Endodermal cell (in vitro differentiated cells): ENCODE data around the gene IRX2. TPM values are rescaled to one million over a fixed set of nuclear protein-coding genes. Genes with fewer than 3 reads are reported as not detected.

Experiments used
- DNase-seq: peaks from one replicate; pipeline ENCODE4 v3.0.0-alpha.2; 2017
- H3K27ac ChIP-seq: 2 replicates; pipeline ENCODE4 v1.5.1; 2013; ENCODE audit warnings: mild to moderate bottlenecking, low read depth, low read length, moderate library complexity
- H3K27me3 ChIP-seq: 2 replicates; pipeline ENCODE4 v1.6.1; 2013; ENCODE audit warnings: mild to moderate bottlenecking, low read length, moderate library complexity; ENCODE audit not compliant: insufficient read depth, control insufficient read depth, poor library complexity, severe bottlenecking
- H3K36me3 ChIP-seq: 2 replicates; pipeline ENCODE4 v1.7.0; 2013; ENCODE audit warnings: mild to moderate bottlenecking, low read length, moderate library complexity; ENCODE audit not compliant: control insufficient read depth, insufficient read depth
- H3K4me1 ChIP-seq: one replicate; pipeline ENCODE4 v1.7.0; 2013; ENCODE audit warnings: low read length; ENCODE audit not compliant: control insufficient read depth, insufficient read depth
- H3K4me3 ChIP-seq: 2 replicates; pipeline ENCODE4 v1.5.1; 2013; ENCODE audit warnings: mild to moderate bottlenecking, low read length, moderate library complexity
- H3K9ac ChIP-seq: 2 replicates; pipeline ENCODE4 v1.6.1; 2013; ENCODE audit warnings: mild to moderate bottlenecking, low read length, moderate library complexity; ENCODE audit not compliant: poor library complexity, severe bottlenecking; ENCODE audit errors: extremely low read depth
- H3K9me3 ChIP-seq: 2 replicates; pipeline ENCODE4 v1.6.1; 2013; ENCODE audit warnings: mild to moderate bottlenecking, low read length, moderate library complexity; ENCODE audit not compliant: control insufficient read depth
- H3K27ac Mint-ChIP-seq: 2 replicates; pipeline ENCODE4 v1.8.0; 2020; ENCODE audit warnings: mixed read lengths
- H3K27me3 Mint-ChIP-seq: 2 replicates; pipeline ENCODE4 v1.8.0; 2021; ENCODE audit warnings: mild to moderate bottlenecking, mixed read lengths; ENCODE audit not compliant: insufficient read depth
- H3K36me3 Mint-ChIP-seq: 2 replicates; pipeline ENCODE4 v1.8.0; 2020; ENCODE audit warnings: low read depth, mixed read lengths
- H3K4me1 Mint-ChIP-seq: 2 replicates; pipeline ENCODE4 v1.8.0; 2020; ENCODE audit warnings: mixed read lengths
- H3K4me3 Mint-ChIP-seq: 2 replicates; pipeline ENCODE4 v1.8.0; 2020; ENCODE audit warnings: mild to moderate bottlenecking, moderate library complexity, mixed read lengths
- H3K9me3 Mint-ChIP-seq: 2 replicates; pipeline ENCODE4 v1.8.0; 2020; ENCODE audit warnings: mild to moderate bottlenecking, mixed read lengths
- WGBS, 2 experiments: methylation state at CpG; one replicate each; pipeline versions ENCODE4 v1.1.5 to v1.1.7; 2013; ENCODE audit warnings: missing lambda C conversion rate in 2 of 2, mixed read lengths in 1 of 2; ENCODE audit not compliant: insufficient coverage in 1 of 2, insufficient read length in 1 of 2; 5-methylcytosine and 5-hydroxymethylcytosine counted together
- total RNA-seq, 2 donors: library from RNA; stranded (reverse); fragmentation: NEBNext Ultra II Directional in 1 of 2; extraction: Animal tissue kit (Norgen Biotek cat#: 25700) in 1 of 2; gene quantifications; 2 replicates in 1 of 2; 3 replicates in 1 of 2; pipeline ENCODE4 v1.2.1, GENCODE V29; 2021
- TF ChIP-seq, protein P1 (sequence below): fragments of 200-600 bp; sonication (generic); conservative IDR thresholded peaks from 2 replicates; pipeline ENCODE4 v1.5.0; 2021; ENCODE audit warnings: antibody characterized with exemption, mild to moderate bottlenecking

The IRX2 gene
- total RNA-seq, 2 donors from 2014 or later: 4.2 to 6.9 TPM

DNA sequence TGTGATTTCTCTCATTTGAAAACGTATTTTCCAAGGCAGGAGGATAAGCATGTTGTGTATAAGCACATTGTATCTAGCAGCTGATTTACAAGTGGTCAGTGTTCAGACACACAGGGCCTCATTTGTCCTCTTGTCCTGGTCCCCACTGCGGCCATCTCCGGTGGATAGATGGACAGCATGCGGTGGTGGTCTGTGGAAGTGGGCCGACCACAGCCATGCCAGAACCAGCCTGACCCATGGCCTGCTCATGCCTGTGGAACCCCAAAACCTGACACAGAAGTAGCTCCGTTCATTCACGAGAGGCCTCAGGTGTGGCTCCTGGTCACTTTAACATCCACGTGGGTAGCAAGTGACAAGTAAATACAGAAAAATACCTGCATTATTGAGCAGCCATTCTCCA is 14.6 kb downstream of the IRX2 start:
- no peak overlapping the region for H3K9ac ChIP-seq
- Mint-ChIP-seq H3K4me1 (no peaks in the 10 kb centered on the region), H3K4me3 (no peak overlapping the region), H3K27ac (no peak overlapping the region), H3K36me3 (no peaks in the 10 kb centered on the region), H3K27me3 (peaks cover 96% of the 10 kb centered on the region), H3K9me3 (no peaks in the 10 kb centered on the region)
- H3K4me1 ChIP-seq: no peaks in the 10 kb centered on the region
- H3K27ac ChIP-seq: no peak overlapping the region
- TF ChIP-seq, protein P1, sequence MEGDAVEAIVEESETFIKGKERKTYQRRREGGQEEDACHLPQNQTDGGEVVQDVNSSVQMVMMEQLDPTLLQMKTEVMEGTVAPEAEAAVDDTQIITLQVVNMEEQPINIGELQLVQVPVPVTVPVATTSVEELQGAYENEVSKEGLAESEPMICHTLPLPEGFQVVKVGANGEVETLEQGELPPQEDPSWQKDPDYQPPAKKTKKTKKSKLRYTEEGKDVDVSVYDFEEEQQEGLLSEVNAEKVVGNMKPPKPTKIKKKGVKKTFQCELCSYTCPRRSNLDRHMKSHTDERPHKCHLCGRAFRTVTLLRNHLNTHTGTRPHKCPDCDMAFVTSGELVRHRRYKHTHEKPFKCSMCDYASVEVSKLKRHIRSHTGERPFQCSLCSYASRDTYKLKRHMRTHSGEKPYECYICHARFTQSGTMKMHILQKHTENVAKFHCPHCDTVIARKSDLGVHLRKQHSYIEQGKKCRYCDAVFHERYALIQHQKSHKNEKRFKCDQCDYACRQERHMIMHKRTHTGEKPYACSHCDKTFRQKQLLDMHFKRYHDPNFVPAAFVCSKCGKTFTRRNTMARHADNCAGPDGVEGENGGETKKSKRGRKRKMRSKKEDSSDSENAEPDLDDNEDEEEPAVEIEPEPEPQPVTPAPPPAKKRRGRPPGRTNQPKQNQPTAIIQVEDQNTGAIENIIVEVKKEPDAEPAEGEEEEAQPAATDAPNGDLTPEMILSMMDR: no peak
- no peaks in the 10 kb centered on the region for H3K9me3 ChIP-seq
- no peaks in the 10 kb centered on the region for H3K36me3 ChIP-seq
- 93 to 100% methylated on average over 4 to 8 of the region's 8 CpGs for WGBS, 2 experiments
- H3K4me3 ChIP-seq: no peak overlapping the region
- peak; percentile 21 for DNase-seq
- peaks cover 75% of the 10 kb centered on the region for H3K27me3 ChIP-seq

DNA sequence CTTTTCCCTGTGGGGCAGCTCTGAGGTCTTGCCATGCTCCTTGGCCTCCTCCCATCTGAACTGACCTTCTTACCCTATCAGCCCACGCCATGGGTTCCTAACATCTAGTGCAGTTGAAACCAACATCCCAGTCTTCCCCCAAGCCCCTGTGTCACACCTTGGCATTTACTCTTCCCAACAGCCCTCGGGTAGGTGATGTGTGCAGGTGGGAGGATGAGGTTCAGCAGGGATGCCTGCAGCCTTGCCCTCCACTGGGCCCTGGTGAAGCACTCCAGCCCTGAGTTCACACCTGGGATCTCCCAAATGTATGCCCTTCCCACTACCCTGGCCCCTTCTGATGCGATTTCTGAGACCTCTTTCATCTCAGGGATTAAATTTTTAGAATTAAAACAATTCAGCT is 15.5 kb downstream of the IRX2 start:
- no peak overlapping the region for H3K27ac Mint-ChIP-seq

DNA sequence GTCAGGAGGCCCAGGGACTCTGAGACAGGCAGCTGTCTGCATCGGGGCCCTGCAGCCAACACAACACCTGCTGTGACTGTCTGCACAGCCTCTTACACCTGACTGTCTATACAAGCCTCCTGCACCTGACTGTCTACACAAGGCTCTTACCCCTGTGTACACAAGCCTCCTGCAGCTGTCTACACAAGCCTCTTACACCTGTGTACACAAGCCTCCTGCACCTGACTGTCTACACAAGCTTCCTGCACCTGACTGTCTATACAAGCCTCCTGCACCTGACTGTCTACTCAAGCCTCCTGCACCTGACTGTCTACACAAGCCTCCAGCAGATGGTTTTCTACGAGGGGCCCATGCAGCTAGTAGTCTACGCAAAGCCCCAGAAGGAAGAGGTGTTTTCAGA is 18.6 kb downstream of the IRX2 start:
- H3K27me3 Mint-ChIP-seq: peaks cover 76% of the 10 kb centered on the region
- 73% methylated on average over 3 of the region's 3 CpGs; no CpG with 5 or more reads in 1 of the 2 experiments for WGBS, 2 experiments

More for the DNA sequence above, 15.5 kb downstream of the IRX2 start:
- H3K36me3 Mint-ChIP-seq: no peaks in the 10 kb centered on the region
- H3K4me3 ChIP-seq: no peak overlapping the region
- H3K4me1 Mint-ChIP-seq: no peaks in the 10 kb centered on the region
- H3K4me1 ChIP-seq: no peaks in the 10 kb centered on the region
- H3K27me3 ChIP-seq: peaks cover 67% of the 10 kb centered on the region
- no peak overlapping the region for H3K9ac ChIP-seq
- no peaks in the 10 kb centered on the region for H3K9me3 Mint-ChIP-seq
- no peak overlapping the region for H3K4me3 Mint-ChIP-seq
- WGBS, 2 experiments: 93% methylated on average over 3 of the region's 3 CpGs; no CpG with 5 or more reads in 1 of the 2 experiments
- peaks cover 94% of the 10 kb centered on the region for H3K27me3 Mint-ChIP-seq
- TF ChIP-seq, protein P1: no peak
- DNase-seq: peak; percentile 16
- no peak overlapping the region for H3K27ac ChIP-seq
- H3K36me3 ChIP-seq: no peaks in the 10 kb centered on the region
- no peaks in the 10 kb centered on the region for H3K9me3 ChIP-seq

More for the DNA sequence above, 18.6 kb downstream of the IRX2 start:
- H3K4me3 ChIP-seq: no peak overlapping the region
- TF ChIP-seq, protein P1: no peak
- H3K36me3 ChIP-seq: no peaks in the 10 kb centered on the region
- H3K9ac ChIP-seq: no peak overlapping the region
- no peaks in the 10 kb centered on the region for H3K4me1 ChIP-seq
- no peaks in the 10 kb centered on the region for H3K9me3 ChIP-seq
- peak; percentile 29 for DNase-seq
- Mint-ChIP-seq H3K36me3 (no peaks in the 10 kb centered on the region), H3K27ac (no peak overlapping the region), H3K9me3 (no peaks in the 10 kb centered on the region), H3K4me3 (no peak overlapping the region), H3K4me1 (no peaks in the 10 kb centered on the region)
- no peak overlapping the region for H3K27ac ChIP-seq
- H3K27me3 ChIP-seq: peaks cover 35% of the 10 kb centered on the region
